ENCODE measurements around the gene FCAMR.

FCAMR gene

DNA sequence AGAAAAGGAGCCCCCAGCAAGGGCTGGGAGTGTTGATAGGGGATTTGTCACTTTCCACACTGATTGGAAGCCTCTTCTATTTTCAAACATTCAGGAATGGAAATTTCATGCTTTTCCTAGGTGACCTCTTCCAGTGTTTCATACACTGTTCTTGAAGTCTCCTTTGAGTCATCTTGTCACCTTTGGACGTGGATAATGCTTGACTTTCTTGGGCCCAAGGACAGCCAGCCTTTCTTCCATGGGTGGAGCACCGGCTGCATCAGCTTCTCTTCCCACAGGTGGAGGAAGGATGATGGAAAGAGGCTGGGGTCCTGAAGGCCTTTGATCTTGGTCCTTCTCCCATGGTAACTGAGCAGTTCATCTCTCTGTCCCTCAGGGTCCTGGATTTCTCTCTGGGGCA, 12.1 kb downstream of the FCAMR start:
- Histone ChIP-seq H3K4me1 (no peaks in the 10 kb centered on the region), H3K36me3 (ENCODE audit: control insufficient read depth, insufficient read depth, low read length) (no peaks in the 10 kb centered on the region), H3K9me3 (ENCODE audit: control insufficient read depth, low read length) (no peaks in the 10 kb centered on the region), H3K4me3 (ENCODE audit: low read depth, low read length) (no peak overlapping the region), H3K4me2 (ENCODE audit: low read length) (no peak overlapping the region), H3K27me3 (ENCODE audit: control insufficient read depth, insufficient read depth, low read length) (no peaks in the 10 kb centered on the region), H3K27ac (no peak overlapping the region), H2AFZ (no peak overlapping the region), H3K79me2 (no peaks in the 10 kb centered on the region), H3K9ac (no peak overlapping the region)
- TF ChIP-seq, protein P1, sequence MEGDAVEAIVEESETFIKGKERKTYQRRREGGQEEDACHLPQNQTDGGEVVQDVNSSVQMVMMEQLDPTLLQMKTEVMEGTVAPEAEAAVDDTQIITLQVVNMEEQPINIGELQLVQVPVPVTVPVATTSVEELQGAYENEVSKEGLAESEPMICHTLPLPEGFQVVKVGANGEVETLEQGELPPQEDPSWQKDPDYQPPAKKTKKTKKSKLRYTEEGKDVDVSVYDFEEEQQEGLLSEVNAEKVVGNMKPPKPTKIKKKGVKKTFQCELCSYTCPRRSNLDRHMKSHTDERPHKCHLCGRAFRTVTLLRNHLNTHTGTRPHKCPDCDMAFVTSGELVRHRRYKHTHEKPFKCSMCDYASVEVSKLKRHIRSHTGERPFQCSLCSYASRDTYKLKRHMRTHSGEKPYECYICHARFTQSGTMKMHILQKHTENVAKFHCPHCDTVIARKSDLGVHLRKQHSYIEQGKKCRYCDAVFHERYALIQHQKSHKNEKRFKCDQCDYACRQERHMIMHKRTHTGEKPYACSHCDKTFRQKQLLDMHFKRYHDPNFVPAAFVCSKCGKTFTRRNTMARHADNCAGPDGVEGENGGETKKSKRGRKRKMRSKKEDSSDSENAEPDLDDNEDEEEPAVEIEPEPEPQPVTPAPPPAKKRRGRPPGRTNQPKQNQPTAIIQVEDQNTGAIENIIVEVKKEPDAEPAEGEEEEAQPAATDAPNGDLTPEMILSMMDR (IDR thresholded peaks at IDR 0.05), result no peak

DNA sequence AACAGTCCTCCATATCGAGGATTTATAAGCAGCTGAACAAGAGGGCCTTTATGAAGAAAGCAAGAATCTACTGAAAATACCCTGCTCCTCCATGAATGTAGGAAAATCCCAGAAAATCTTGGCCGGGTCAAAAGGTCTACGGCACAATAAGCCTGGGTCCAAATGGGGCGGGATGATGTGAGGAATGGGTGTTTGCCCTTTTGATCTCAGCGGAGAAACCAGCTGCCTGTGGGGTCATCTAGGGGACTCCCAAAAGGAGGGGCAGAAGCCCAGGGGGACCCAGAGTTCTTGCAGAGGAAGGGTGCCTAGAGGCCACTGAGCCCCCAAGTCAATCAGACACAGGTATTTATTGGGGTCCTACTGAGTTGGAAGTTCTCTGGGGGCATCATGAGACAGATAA, 12.6 kb downstream of the FCAMR start:
- Histone ChIP-seq H3K4me2 (ENCODE audit: low read length) (no peak overlapping the region), H3K27ac (no peak overlapping the region), H3K9ac (no peak overlapping the region), H3K36me3 (ENCODE audit: control insufficient read depth, insufficient read depth, low read length) (no peaks in the 10 kb centered on the region), H3K4me3 (ENCODE audit: low read depth, low read length) (no peak overlapping the region), H2AFZ (no peak overlapping the region), H3K27me3 (ENCODE audit: control insufficient read depth, insufficient read depth, low read length) (no peaks in the 10 kb centered on the region), H3K4me1 (no peaks in the 10 kb centered on the region), H3K79me2 (no peaks in the 10 kb centered on the region), H3K9me3 (ENCODE audit: control insufficient read depth, low read length) (no peaks in the 10 kb centered on the region)
- TF ChIP-seq, protein P1 (IDR thresholded peaks at IDR 0.05), result no peak

DNA sequence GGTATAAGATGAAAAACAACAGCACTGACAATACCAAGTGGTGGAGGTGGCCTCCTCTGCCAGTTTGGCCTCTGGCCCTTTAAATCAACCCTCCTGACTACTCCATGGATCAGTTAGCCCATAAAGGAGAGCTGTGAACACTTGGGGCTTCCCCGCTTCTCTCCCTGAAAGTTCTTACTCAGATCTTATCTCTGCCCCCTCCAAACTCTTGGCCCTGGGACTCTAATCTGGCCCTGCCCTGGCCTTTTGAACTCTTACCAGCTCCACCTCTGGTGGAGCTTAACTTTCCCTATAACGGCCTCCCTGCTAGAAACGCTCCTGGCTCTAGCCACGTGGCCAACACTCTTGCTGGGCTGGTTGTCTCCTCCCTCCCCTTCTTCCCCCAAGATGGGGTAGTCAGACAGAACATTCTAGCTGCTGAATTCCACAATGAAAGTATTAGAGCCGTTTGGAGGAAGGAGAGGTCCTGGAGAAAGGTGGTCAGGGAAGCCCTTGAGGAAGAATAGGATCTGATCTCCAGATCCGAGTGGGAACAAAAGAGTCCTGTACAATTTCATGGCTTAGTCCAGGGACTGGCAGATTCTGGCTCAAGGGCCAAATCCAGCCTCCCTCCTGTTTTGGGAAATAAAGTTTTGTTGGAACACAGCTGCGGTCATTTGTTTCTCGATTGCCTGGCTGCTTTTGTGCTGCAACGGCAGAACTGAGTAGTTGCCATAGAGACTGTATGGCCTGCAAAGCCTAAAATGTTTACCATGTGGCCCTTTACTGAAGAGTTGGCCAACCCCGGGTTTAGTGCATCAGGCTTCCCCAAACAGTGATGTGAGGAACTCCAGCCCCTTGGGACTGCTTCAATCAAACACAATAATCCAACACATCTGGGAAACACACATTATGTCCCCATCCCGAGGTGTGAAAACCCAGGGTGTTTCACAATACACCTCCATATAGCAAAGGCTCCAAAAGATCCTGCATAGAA, 14.5 kb downstream of the FCAMR start:
- no peak overlapping the region for H2AFZ ChIP-seq
- no peaks in the 10 kb centered on the region for H3K27me3 ChIP-seq (ENCODE audit: control insufficient read depth, insufficient read depth, low read length)
- H3K9ac ChIP-seq, result no peak overlapping the region
- TF ChIP-seq, protein P1 (IDR thresholded peaks at IDR 0.05), result no peak
- H3K4me3 ChIP-seq (ENCODE audit: low read depth, low read length), result no peak overlapping the region
- no peaks in the 10 kb centered on the region for H3K9me3 ChIP-seq (ENCODE audit: control insufficient read depth, low read length)
- H3K4me2 ChIP-seq (ENCODE audit: low read length), result no peak overlapping the region
- H3K4me1 ChIP-seq, result no peaks in the 10 kb centered on the region
- H3K79me2 ChIP-seq, result no peaks in the 10 kb centered on the region
- no peaks in the 10 kb centered on the region for H3K36me3 ChIP-seq (ENCODE audit: control insufficient read depth, insufficient read depth, low read length)
- H3K27ac ChIP-seq, result no peak overlapping the region

DNA sequence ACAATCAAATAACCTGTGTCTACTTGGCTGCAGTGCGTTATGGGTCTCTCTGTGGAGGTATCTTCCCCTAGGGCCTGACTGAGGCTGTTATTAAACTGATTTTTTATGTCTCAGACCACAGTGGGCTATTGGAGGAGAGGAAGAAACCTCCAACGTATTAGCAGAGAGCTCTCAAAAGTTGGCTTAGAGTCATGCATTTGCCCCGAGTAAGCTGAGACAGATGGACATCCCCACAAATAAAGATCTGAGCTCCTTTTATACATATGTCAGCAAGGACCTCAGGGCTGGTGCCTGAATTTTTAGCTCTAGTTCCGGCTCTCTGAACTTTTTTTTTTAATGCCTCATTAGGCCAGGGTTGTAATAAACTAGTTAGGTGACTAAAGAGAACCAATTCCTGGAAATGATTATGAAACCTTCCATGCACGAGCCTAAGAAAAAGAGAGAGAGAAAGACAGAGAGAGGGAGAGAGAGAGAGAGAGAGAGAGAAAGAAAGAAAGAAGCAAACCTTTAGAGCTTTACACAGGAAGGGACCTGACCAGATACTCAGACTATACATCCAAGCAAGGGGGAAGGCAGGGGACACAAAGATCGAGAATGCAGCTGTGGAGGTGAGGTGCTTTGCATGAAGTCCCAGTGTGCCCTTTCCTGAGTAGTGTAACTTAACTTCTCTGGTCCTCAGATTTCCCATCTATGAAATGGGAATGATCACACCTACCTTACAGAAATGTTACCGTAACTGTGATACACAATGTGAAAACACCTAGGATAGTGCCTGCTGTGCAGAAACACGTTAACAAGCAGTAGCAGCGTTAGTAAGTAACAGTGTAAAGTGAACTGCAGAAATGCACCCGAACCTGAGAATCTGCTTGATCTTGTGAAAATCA, 15.6 kb downstream of the FCAMR start:
- Histone ChIP-seq H3K36me3 (ENCODE audit: control insufficient read depth, insufficient read depth, low read length) (no peaks in the 10 kb centered on the region), H3K79me2 (no peaks in the 10 kb centered on the region), H3K9me3 (ENCODE audit: control insufficient read depth, low read length) (no peaks in the 10 kb centered on the region), H2AFZ (no peak overlapping the region), H3K4me3 (ENCODE audit: low read depth, low read length) (no peak overlapping the region), H3K4me2 (ENCODE audit: low read length) (no peak overlapping the region), H3K9ac (no peak overlapping the region), H3K27ac (no peak overlapping the region), H3K4me1 (no peaks in the 10 kb centered on the region), H3K27me3 (ENCODE audit: control insufficient read depth, insufficient read depth, low read length) (no peaks in the 10 kb centered on the region)
- TF ChIP-seq, protein P1 (IDR thresholded peaks at IDR 0.05), result no peak
